HG02884 (cell line): ENCODE data around the gene MESD.

Experiments
- ATAC-seq: cut with Tn5 transposase; IDR thresholded peaks from one replicate; pipeline ENCODE4 v1.9.1; 2021; ENCODE audit warnings: mild to moderate bottlenecking, moderate library complexity; ENCODE audit not compliant: unreplicated experiment

The MESD gene

DNA sequence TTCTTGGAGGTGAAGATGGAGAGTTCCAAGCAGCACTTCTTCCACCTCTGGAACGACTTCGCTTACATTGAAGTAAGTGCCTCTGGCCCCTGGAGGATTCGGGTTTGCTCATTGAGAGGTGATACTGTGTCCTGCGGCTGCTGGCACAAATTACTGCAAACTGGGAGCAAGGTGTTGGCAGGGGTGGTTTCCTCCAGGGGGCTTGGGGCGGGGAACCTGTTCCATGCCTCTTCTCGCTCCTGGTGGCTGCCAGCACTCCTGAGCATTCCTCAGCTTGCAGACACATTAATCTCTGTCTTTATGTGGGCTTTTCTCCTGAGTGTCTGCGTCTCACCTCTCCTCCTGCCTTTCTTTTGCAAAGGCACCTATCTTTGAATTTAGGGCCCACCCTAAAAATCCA lies 47.4 kb downstream of the MESD start:
- no peak for ATAC-seq

DNA sequence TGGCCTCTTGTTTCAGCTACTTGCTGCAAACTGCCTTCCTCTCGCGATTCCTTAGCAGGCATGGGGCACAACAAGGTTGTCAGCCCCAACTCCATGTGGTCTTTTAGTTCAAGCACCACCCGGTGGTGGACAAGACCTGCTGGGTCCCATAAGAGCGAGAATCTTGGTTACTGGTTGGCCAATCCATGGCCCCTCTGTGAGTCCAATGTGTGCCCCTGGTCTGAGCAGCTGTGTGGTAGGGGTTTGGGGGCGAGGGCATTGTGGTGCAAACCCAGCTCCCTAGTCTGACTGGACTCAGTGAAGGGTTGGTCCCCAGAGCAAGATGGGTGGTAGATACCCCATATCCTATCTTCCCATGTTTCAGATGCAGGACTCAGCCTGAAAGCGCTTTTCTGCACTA lies 48.8 kb downstream of the MESD start:
- ATAC-seq = no peak

DNA sequence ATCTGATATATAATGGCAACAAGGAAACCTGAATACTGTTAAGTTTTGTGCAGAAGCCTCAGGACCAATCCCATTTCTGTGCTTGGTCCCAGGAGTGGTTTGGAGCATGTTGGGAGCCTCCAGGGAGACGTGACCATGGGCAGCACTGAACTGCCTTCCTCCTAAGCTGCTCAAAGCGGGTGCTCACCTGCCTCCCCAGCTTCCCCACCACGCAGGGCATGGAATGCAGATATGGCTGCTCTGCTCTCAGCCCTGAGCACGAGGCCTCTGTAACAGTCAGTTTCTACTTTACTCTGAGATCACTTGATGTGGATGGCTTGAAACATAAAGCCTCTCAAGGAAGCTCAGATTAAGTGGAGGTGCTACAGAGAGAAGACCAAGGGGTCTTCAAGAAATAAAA lies 49.3 kb downstream of the MESD start:
- ATAC-seq = no peak

DNA sequence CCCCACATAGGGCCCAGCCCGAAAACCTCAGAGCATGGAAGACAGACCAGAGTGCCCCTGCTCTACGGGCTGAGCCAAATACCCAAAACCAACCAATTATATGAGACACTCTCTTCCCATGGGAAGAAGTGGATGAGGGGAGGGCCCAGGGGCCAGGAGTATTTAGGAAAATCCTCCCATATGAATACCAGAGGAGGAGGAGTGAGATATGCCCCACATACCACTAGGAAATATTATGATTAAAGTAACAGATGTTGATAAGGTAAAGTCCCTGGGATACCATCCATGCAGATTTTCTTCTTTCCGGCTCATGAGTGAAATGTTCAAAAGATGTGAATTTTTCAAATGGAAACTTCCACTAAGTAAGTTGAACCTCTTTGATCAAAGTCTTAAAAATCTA lies 50.4 kb downstream of the MESD start:
- ATAC-seq = no peak

DNA sequence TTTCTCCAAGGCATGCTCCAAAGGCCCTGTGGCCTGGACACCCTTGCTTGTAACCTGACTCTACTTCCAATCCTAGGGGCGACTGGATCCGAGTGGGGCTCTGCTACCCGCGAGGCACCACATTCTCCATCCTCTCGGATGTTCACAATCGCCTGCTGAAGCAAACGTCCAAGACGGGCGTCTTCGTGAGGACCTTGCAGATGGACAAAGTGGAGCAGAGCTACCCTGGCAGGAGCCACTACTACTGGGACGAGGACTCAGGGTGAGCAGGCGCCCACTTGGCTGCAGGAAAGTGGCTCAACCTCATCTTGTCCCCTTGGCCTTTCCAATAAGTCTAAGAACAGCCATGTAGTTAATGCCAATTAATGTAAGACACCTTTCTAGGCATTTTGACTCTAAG lies 51.9 kb downstream of the MESD start:
- no peak for ATAC-seq

DNA sequence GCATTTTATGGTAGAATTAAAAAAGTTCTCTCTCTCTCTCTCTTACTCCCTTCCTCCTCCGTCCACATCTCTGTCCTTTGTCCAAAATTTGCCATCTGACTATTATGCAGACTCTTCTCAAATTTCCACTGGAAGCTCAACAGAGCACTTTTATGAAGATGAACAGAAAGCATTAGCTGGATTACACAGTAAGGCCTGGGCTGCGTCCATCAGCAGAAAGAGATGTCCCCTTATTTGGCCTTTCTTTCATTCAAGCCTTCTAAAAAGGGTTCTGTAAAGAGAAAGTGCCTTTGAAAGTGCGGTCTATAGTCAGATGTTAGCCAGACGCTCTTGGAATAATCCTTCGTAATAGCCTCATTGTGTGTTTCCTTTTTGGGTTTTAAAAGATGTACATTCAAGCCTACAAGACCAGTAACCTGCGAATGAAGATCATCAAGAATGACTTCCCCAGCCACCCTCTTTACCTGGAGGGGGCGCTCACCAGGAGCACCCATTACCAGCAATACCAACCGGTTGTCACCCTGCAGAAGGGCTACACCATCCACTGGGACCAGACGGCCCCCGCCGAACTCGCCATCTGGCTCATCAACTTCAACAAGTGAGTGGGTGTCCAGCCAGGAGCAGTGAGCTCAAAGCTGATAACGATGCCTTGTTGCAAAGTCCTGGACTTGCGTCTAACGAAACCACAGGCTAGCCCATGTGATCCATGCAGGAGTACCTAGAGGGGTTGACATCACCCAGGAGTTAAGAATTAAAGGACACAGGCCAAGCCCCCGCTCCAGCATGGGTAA lies 53.1 kb downstream of the MESD start:
- ATAC-seq = no peak

DNA sequence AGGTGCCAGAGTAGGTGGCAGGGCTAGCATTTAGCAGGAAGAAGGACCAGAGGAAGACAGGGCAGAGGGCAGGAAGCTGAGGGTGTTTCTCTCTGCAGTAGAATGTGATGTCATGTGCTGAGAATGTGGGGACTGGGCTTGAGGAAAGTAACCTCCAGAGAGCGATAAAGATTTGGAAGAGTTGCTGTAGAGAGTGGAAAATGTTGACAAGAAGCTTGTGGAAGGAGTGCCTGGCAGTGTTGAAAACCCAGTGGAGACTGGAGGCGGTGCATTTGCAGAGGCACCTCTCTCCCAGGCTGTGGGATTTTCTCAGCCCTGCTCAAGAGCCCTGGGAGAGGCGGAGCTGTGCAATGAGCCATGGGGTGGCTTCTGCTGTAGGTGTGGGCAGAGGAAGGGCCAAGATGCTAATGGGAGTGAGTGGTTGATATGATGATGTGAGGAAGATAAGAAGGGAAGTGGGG lies 54.8 kb downstream of the MESD start:
- ATAC-seq = no peak

DNA sequence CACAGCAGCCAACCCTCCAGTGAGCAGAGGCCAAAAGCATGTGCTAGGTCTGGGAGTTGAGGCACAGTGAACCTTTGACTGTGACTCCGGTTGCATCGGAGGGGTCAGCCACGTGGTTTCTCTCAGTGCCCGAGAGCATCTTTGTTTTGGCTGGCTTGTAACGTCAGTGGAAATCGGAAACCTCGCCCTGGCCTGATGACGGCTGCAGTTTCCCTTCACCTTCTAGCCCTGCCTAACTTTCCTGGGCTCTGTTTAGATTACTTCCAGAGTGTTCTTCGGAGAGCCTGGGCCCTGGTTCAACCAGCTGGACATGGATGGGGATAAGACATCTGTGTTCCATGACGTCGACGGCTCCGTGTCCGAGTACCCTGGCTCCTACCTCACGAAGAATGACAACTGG lies 56.6 kb downstream of the MESD start:
- no peak for ATAC-seq

DNA sequence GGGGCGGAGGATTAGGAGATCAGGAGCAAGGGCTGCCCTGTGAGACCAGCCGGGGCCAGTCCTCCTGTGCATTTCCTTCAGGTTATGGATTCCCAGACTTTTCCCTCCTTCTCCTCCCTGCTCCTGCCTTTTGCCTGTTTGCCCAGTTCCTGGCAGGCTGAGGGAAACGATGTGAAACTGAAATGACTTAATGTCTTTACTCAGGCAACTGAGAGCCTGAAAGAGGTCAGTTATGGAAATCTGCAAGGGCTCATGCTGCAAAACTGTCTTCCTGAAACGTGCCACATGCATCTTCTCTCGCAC lies 57.2 kb downstream of the MESD start:
- ATAC-seq = no peak

DNA sequence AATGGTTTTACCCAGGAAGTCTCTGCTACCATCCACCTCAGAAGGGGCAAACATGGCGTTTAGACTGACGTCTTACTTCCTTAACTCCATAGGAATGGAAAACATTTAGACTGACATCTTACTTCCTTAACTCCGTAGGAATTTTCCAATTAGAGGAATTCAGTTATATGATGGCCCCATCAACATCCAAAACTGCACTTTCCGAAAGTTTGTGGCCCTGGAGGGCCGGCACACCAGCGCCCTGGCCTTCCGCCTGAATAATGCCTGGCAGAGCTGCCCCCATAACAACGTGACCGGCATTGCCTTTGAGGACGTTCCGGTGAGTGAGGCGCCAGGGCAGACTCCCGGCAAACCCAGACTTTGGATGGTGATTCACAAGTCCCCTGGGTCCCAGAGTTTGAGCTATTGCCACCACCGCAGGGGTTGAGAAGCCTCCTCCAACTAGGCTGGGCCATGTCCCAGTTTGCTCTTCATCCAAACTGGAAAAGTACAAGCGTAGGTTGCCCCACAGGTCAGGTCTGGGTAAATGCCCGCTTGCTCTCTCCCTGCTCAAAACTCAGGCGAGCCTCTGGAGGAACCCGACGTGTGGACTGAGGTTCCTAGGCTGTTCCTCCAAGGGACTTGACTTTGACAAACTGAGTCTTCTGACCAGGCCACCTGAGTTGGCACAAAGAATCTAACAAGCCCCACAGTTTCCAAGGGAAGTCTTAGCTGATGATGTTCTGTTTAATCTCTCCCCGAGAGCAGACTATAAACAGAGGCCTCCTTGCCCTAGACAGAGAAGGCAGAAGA lies 57.7 kb downstream of the MESD start:
- ATAC-seq = no peak

DNA sequence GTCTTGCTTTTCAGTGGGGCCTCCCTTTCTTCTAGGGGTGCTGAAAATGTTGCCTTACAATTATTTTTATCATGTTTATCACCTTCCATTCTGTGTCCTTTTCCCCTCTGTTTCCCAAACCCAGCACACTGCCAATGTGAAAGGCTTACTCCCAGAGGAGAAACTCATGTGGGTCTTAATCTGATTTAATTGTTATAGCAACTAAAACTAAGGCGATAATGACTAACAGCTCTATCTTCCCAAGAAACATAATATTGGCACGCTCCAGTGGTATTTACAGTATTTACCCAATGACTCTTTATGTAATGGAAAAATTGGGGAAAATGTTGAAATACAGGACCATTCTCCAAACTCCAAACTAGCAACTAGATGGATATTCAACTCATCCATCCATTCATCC lies 58.4 kb downstream of the MESD start:
- no peak for ATAC-seq

DNA sequence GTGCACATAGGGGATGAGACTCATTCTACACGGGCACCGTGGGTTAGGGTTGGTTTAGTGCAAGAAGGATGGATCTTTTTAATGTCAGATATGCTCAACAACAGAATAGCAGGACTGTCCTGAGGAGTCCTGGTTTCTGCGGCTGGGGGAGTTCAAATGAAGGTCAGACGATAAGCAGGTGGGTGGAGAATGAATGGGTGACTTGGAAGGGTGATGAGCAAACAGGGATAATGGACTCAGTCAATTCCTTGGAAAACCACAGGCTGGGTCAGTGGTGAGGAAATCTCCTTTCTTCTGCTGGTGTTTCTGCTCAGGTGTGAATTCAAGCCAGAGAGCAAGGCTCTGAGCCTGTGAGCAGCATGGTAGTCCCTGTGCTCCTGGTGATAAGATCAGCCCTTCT lies 59.9 kb downstream of the MESD start:
- no peak for ATAC-seq

DNA sequence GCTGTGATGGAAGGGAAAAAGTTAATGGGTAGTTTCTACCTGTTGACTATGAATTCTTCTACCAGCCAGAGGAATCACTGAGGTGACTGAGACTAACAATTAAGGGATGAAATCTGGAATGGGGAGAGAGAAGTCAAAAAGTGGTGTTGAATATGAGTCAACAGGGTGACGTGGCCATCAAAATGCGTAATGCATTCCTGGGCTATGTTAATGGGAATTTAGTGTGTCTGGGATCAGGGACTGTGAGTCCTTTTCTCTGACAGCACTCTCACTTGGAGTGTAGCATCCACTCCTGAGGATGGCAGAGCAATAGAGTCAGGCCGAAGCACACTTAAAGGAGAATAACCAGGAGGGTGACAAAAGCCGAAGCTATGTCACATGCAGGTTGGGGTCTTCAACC lies 60.4 kb downstream of the MESD start:
- no peak for ATAC-seq

DNA sequence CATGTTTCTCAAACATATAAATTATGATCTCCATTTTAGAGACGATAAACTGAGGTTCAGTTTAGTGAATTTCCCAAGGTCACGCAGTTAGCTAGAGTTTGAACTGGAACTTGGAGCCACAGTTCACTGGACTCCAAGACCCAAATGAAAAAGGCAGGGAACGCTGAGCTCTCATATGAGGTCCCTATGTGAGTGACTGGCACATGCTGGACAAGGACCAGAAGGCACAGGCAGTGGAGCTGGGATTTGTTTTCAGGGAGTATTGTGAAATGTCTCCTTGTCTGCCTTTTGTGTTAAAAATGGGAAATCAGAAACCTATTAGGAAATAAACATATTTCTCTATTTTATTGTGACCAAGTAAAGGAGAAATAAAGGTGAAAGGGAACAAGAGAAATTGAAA lies 63.5 kb downstream of the MESD start:
- ATAC-seq = no peak

DNA sequence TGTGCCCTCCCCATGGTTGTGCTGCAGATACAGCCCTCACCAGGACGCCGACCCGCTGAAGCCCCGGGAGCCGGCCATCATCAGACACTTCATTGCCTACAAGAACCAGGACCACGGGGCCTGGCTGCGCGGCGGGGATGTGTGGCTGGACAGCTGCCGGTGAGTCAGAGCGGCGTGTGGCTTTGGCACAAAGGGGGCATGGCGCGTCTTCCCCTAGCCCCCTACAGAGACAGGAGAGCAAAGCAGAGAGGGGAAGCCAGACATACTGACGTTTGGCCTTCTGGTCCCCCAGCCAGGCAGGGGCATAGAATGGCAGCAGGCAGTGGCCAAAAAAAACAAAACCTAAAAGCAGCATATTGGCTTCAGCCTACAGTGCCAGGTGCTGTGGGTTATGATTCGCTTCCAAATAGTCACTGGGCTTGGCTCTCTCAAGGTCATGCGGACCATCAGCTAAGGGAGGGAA lies 64.0 kb downstream of the MESD start:
- no peak for ATAC-seq

DNA sequence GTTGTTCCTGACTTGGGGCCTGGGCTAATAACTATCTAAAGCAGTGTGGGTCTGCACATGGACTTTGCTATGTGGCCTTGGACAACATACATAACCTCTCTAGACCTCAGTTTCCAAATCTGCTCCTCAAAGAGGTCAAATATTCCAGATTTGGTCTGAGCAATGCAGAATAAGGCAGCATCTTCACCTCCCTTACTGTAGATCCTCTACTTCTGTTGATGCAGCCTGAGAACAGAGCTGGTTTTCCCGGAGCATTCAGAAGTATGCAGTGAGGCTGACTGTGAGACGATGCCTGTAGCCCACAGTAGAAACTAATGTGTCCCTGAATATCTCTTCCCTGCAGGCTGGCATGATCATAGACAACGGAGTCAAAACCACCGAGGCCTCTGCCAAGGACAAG lies 65.3 kb downstream of the MESD start:
- ATAC-seq = no peak

DNA sequence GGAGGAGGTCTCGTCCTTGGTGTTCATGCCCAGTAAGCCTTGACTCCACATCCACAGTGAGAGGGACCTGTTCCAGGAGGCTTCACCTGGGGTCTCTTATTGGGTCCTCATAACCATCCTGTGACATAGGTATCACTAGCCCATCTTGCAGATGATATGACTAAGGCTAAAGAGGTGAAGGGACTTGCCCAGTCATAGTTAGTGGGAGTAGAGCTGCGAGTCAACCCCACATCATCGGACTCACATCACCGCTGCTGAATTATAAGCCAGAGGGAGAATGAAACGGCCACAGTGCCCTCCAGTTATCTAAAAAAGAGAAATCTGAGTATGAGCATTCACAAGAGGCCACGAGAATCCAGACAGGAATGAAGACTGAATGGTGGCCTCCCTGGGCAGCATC lies 66.0 kb downstream of the MESD start:
- no peak for ATAC-seq

DNA sequence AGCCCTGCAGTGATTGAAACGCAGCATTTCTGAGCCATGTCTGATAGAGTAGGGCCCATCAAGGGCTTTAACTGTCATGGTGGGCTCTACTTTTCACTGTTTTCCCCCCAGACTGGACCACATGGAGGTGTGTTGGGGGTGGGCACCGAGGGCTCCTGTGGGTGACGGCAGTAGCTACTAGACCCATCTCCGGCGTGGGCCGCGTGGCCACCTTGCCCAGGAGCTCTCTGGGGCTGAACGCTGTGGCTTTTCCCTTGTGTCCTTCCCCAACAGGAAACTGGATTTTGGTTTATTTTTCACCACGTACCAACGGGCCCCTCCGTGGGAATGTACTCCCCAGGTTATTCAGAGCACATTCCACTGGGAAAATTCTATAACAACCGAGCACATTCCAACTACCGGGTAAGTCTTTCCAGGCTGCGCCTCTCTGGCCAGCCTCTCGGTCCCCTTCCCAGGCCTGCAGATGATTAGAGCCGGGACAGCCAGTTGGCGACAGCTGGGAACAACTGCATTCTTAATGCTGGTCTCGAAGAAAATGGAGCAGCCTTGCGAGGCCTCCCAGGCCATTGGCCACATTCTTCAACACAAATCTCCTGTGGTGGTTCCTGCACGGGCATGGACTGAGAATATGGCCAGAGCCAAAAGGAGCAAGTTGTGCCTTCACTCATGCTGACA lies 67.7 kb downstream of the MESD start:
- no peak for ATAC-seq

DNA sequence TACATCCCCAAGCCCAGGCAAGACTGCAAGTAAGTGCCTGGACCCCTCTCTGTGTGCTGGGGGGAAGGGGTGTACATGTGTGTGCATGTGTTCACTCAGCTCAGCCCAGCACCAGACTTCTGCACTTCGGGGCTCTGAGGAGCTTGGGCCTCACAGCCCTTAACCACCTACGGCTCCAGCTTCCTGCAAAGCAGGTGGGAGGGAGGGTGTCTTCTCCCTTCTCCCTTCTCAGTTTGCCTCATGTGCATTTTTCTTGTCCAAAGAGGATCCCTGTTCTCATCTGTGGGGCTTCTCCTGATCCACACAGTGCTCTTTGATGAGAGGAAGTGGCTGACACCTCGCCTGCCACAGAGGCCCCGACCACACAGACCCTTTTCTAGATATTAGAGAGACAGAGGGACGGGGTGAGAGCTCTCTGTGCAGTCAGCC lies 69.3 kb downstream of the MESD start:
- ATAC-seq = no peak

DNA sequence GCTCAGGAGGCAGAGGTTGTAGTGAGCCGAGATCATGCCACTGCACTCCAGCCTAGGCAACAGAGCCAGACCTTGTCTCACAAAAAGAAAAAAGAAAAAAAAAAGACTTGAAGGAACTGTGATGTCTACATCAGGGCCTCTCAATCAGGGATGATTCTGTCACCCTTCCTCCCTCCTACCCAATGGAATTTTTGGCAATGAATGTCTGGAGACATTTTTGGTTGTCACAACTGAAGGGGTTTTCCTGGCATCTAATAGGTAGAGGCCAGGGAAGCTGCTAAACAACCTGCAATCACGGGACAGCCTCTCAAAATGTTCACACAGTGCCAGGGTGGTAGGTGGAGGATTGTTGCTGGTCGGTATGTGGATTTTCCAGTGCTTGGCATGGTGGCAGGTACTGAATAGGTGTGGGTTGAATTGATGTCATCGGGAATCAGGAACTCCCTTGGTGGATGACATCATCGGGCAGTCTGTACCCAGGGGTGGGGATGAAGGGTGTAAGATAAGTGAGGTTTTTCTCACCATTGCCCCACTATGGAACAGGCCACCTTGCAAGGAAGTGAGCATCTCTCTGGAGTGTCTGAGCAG lies 71.3 kb downstream of the MESD start:
- ATAC-seq = no peak

DNA sequence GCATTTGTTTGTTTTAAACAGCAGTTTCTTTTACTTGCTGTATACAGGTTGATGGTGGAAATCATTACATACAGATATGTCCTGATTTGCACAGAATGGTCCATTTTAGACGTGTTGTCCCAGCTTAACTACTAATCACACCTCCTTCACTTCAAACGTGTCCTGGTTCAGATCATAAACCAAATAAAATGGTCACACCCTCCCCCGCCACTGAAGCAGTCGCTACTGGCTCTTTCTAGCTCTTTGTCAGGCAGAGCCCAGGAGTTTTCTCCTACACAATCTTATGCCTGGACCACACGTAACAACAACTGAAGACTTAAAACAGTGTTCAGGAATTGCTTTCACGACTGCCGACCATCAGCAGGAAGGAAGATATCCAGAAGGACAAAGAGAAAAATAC lies 73.6 kb downstream of the MESD start:
- ATAC-seq = no peak

DNA sequence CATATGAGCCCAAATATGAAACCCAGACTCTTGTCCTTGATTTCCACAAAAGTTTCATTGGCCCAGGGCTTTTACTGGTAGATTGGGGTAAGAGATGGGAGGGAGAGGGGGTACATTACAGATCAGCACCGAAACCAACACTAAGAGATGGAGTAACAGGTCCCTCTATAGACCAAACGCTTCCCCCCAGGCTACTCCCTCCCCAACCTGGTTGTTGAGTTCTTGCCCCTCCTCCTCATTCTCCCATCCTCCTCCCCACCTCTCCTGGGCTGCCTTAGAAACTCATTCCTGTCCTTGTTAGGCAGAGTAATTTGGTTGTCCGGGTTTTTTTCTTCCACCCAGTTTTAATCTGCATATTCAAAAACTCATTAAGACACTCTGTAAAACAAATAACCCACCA lies 74.1 kb downstream of the MESD start:
- no peak for ATAC-seq
